ENCODE measurements around the gene LCLAT1.

GRCh38 chr2:30569946-30570345, 122.9 kb downstream of the LCLAT1 start:
- TF ChIP-seq REST (IDR thresholded peaks at IDR 0.05) (no peak), GABPA (IDR thresholded peaks at IDR 0.05 in 1 of 2, conservative IDR thresholded peaks at IDR 0.05 in 1 of 2) (no peak), CTCF (IDR thresholded peaks at IDR 0.05; ENCODE audit: low read depth, low read length, missing input control) (no peak)
